ENCODE data around the gene ANK3. TPM values are rescaled to one million over a fixed set of nuclear protein-coding genes. Genes with fewer than 3 reads are reported as not detected.

Gene ANK3
- total RNA-seq, 1 donor from 2014 or later, result under 0.01 TPM

- peak; percentile 28 to 66 for DNase-seq (ENCODE audit: low read depth in 2 of 2)
These were observed 24.4 kb upstream of the ANK3 start for GRCh38 chr10:60414111-60414510.

GRCh38 chr10:60413306-60414012 lies 23.8 kb upstream of the ANK3 start:
- DNase-seq (ENCODE audit: low read depth in 2 of 2), result no peak

DNA sequence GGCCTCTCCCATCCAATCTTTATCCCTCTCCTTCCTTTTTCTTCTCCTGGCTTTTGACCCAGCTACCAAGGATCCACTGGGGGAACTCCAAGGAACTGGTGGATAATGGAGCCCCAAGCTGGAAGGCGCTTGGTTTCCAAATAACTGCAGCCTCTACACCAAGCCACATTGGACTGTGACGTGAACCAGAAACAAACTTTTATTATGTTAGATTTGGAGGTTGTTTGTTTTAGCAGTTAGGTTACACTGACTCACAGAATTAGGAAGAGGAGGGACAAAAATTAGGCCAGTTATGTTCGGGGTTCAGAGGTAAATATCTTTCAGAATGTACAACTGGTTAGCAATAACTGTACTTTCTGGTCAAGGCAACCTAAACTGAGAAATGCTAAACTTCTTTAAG lies 21.3 kb upstream of the ANK3 start:
- DNase-seq (ENCODE audit: low read depth in 2 of 2), result no peak

DNA sequence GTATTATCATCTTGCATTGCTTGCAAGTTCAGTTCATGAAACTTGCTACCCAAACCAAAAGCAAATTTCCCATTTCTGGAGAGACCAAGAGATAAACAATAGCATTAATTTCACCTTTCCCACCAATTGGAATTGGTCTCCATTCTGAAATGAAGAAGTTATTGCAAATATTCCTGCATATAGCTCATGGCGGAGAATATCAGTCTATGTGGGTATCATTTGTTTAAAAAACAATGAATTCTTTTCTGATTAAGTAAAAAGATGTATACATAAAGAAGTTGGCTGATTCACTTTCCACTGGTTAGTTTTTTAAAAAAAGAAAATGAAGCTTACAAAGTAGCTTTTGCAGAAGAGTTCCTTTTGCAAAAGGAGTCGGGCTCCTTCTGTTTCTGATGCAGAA lies 19.5 kb upstream of the ANK3 start:
- DNase-seq (ENCODE audit: low read depth in 2 of 2), result no peak

DNA sequence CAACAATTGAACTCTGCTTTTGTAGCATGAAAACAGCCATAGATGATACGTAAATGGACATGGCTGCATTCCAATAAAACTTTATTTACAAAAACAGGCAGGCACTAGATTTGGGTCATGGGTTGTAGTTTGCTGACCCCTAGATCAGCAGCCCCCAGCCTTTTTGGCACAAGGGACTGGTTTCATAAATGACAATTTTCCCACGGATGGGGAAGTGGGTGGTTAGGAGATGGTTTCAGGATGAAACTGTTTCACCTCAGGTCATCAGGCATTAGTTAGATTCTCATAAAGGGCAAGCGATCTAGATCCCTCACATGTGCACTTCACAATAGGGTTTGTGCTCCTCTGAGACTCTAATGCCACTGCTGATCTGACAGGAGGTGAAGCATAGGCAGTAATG lies 16.5 kb upstream of the ANK3 start:
- DNase-seq (ENCODE audit: low read depth in 2 of 2), result no peak

DNA sequence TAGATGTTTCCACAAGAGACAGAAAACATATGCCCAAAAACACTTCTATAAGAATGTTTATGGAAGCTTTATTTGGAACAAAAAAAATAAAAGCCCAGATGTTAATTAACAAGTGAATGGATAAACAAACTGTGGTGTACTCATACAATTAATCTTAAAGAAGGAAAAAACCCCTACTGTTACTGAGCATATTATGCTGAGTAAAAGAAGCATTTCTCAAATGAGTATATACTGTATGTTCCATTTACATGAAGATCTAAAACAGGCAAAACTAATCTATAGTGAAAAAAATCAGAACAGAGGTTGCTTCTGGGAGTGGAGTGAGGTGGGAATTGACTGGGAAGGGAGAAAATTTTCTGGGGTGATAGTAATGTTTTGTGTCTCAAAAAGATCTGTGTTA lies 15.5 kb upstream of the ANK3 start:
- DNase-seq (ENCODE audit: low read depth in 2 of 2), result no peak

DNA sequence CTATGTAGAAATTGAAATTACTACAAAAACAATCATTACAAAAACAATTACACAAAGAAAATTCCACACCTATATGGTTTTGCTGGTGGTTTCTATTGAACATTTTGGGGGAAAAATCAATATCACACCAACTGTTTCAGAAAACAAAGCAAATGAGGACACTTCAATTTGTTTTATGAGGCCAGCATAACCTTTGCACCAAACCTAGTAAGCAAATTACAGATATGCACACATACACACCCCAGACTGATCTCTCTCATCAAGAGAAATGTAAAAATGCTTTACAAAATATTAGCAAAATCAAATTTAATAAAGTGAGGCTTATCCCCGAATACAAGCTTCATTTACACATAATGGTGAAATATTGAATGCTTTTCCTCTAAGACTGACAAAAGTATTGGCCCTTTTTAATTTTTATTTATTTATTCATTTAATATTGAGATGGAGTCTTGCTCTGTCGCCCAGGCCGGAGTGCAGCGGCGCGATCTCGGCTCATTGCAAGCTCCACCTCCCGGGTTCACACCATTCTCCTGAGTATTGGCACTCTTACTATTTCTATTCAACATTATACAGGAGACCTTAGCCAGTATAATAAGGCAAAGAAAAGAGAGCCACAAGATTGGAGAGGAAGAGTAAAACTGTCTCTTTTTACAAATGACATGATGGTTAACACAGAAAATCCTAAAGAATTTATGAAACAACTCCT lies 13.6 kb upstream of the ANK3 start:
- no peak for DNase-seq (ENCODE audit: low read depth in 2 of 2)

- DNase-seq (ENCODE audit: low read depth in 2 of 2), result no peak
These were observed 10.7 kb upstream of the ANK3 start for GRCh38 chr10:60400366-60400765.

DNA sequence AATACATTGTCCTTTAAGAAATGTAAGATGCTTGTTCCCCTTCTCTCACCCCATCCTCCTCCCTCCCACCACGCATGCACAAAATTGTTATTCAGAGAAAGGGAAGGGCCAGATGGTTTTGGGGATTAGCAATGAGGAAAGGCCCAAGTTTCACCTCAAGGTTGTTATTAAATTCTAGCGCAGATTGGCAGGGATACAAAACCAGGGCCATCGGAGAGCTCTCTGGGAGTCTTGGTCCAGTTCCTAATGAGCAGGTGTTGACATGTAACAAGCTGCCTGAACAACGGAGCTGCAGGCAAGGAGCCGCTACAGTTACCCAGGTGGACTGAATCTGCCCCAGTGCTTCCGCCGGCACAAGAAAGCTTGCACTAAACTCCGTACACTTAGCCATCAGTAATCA lies 9.7 kb upstream of the ANK3 start:
- no peak for DNase-seq (ENCODE audit: low read depth in 2 of 2)

DNA sequence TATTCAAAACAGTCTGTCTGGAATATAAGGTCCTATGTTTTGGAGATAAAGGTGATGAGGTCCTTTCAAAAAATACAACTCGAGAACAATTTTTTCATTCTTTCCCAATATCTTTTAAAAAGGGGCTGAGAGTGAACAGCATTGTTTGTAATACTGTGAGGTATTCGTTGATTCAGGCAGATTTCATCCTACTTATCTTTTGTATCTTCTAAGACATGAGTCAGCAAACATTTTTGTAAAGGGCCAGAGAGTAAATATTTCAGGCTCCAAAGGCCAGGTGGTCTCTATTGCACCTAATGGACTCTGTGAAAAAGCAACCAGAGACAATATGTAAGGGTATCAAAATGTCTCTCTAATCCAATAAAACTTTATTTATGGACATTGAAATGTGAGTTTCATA lies 8.1 kb upstream of the ANK3 start:
- DNase-seq (ENCODE audit: low read depth in 2 of 2), result no peak

DNA sequence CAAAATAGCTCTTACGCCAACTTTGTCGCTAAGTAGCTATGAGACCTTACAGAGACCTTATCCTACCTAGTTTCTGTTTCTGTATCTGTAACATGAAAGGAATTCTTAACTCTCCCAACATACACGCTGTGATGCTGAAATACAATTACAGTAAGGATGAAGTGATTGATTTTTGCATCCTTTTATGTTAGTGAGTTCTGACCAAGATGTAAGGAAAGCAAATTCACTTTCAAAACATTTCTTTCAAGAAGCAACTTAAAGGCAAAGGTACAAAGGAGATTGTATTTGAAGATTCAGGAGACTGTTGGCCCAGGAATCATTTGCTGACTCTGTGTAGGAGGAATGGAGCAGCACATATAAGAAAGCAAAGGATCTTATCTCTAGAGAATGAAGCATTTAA lies 7.1 kb upstream of the ANK3 start:
- DNase-seq (ENCODE audit: low read depth in 2 of 2), result no peak

DNA sequence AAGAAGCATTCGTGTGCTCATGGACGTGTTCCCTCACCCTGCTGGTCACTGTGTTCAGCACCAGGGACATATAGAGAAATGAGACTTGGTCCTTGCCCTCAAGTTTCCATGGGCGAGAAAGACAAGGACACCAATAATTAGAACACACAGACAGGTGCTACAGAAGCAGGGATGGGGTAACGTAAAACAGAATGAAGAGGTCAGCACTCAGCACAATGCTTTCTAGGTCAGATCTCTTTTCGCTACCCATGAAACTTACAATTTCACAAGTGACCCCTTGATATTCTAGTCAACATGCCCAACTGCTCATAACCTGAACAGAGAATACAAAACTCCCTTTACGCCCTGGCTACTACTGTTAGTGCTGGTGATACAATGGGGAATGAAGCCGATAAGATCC lies 6.0 kb upstream of the ANK3 start:
- DNase-seq (ENCODE audit: low read depth in 2 of 2), result no peak

- DNase-seq (ENCODE audit: low read depth in 2 of 2), result no peak
These were observed 4.8 kb upstream of the ANK3 start for GRCh38 chr10:60394446-60394845.

- DNase-seq (ENCODE audit: low read depth in 2 of 2), result peak in 1 of 2 donors; percentile 21
These were observed 550 bp upstream of the ANK3 start for GRCh38 chr10:60390224-60390626.

GRCh38 chr10:60388709-60389301 lies 870 bp downstream of the ANK3 start:
- peak; percentile 36 to 81 for DNase-seq (ENCODE audit: low read depth in 2 of 2)

DNA sequence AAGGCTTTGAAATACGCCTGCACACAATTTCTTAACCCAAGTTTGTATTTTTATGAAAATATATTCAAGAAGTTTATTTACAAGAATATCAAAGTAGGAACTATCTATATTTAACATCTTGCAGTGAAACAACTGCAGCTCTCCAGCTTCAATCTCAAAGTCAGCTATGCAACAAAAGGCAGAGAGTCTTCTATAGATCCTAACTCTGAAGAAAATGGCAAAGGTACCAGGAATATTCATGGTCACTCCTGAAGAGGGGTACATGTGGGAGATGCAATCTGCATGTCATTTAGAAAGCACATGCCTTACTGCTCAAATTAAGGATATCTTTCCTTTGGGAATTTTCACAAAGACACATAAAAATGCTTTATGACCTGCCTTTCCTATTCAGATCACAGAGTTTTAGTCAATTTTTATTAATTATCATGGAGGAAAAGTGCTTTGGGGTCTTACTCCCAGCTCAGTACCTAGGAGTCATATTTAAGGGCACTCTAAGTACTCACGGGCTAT lies 1.5 kb downstream of the ANK3 start:
- no peak for DNase-seq (ENCODE audit: low read depth in 2 of 2)

GRCh38 chr10:60387531-60387930 lies 2.1 kb downstream of the ANK3 start:
- peak in 1 of 2 donors; percentile 77 for DNase-seq (ENCODE audit: low read depth in 2 of 2)

GRCh38 chr10:60385399-60385738 lies 4.3 kb downstream of the ANK3 start:
- no peak for DNase-seq (ENCODE audit: low read depth in 2 of 2)

GRCh38 chr10:60384708-60385398 lies 4.8 kb downstream of the ANK3 start:
- DNase-seq (ENCODE audit: low read depth in 2 of 2), result peak; percentile 59 to 95

DNA sequence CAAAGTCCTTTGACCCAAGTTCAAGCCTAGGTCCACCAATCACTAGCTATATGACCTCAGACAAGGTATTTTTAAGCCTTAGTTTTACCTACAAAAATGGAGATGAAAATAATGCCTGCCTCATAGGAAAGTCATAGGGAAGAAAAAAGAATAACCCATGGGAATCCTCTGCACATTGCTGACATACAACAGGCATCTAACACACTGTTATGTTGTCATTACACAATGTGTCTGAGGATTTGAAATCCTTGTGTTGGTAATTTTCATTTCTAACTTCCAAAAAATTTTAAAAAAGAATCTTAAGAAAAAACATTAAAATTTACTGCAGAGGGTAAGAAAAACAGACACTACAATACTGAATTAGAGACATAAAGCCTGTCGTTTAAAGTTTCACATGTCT lies 5.7 kb downstream of the ANK3 start:
- DNase-seq (ENCODE audit: low read depth in 2 of 2), result no peak

DNA sequence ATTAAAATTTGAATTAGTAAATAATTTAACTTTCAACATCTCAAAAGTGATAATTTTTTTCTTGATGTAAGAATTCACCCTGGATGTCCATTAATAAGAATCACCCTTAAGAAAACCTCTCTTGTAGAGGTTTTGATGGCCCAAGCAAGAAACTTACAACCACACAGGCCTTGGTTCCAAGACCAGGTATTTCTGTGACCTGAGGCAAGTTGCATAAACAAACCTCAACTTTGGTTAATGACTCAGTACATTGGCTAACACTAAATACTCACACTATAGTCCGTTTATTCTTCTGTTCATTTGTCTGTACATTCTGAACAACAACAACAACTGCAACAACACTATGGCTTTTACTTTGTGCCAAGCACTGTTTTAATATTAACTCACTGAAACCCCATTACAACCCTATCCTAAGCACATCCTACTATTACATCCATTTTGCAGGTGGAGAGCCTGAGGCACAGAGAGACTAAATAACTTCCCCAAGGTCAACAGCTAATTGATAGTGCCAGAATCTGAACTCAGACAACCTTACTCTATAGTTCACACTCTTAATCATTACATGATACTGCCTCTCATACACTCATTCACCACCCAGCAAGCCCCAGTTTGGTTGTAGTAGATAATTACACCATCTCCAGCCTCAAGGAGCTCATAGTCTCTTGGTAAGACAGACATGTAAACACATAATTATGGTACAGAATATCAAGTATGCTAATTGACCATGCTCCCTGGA lies 6.6 kb downstream of the ANK3 start:
- peak in 1 of 2 donors; percentile 5 for DNase-seq (ENCODE audit: low read depth in 2 of 2)

- no peak for DNase-seq (ENCODE audit: low read depth in 2 of 2)
These were observed 8.9 kb downstream of the ANK3 start for GRCh38 chr10:60380781-60381180.
